Measurements from ENCODE around the gene CGREF1. TPM values are rescaled to one million over a fixed set of nuclear protein-coding genes. Genes with fewer than 3 reads are reported as not detected.

The CGREF1 gene
- total and polyA plus RNA-seq, 7 donors = 0.68 to 2.6 (median 1.1) TPM; not detected in 2

GRCh38 chr2:27159271-27159670 is 40.3 kb upstream of the CGREF1 start:
- no peak overlapping the region for H3K4me3 ChIP-seq
- H3K9me3 ChIP-seq = no peaks in the 10 kb centered on the region
- no peak for TF ChIP-seq POLR2A (IDR thresholded peaks at IDR 0.05)
- TF ChIP-seq CTCF (IDR thresholded peaks at IDR 0.05) = no peak
- no peak for TF ChIP-seq EP300 (IDR thresholded peaks at IDR 0.05)
- no peak for TF ChIP-seq POLR2AphosphoS5 (IDR thresholded peaks at IDR 0.05)
- intact Hi-C loops (cut with DNase I) = no loop called here
- no peaks in the 10 kb centered on the region for H3K36me3 ChIP-seq
- WGBS, 2 donors = 84 to 85% methylated on average over 6 of the region's 6 CpGs
- no peak overlapping the region for H3K27ac ChIP-seq
- no peaks in the 10 kb centered on the region for H3K4me1 ChIP-seq
- H3K27me3 ChIP-seq = peaks cover 0 to 5% (median 0%) of the 10 kb centered on the region in 3 donors
- no peak for DNase-seq

GRCh38 chr2:27158468-27158867 is 39.5 kb upstream of the CGREF1 start:
- H3K4me3 ChIP-seq = no peak overlapping the region
- no peaks in the 10 kb centered on the region for H3K36me3 ChIP-seq
- H3K4me1 ChIP-seq = no peaks in the 10 kb centered on the region
- DNase-seq = no peak
- no peak overlapping the region for H3K27ac ChIP-seq
- intact Hi-C loops (cut with DNase I) = no loop called here
- no peaks in the 10 kb centered on the region for H3K9me3 ChIP-seq
- 84 to 85% methylated on average over 6 of the region's 6 CpGs for WGBS, 2 donors
- H3K27me3 ChIP-seq = peaks cover 0 to 5% (median 0%) of the 10 kb centered on the region in 3 donors
- TF ChIP-seq POLR2A (IDR thresholded peaks at IDR 0.05) (no peak), CTCF (IDR thresholded peaks at IDR 0.05) (no peak), EP300 (IDR thresholded peaks at IDR 0.05) (no peak), POLR2AphosphoS5 (IDR thresholded peaks at IDR 0.05) (no peak)

GRCh38 chr2:27155069-27155520 is 36.2 kb upstream of the CGREF1 start:
- Histone ChIP-seq H3K27me3 (peaks cover 0 to under 1% (median 0%) of the 10 kb centered on the region in 3 donors), H3K4me1 (no peaks in the 10 kb centered on the region), H3K4me3 (no peak overlapping the region), H3K27ac (no peak overlapping the region), H3K9me3 (no peaks in the 10 kb centered on the region), H3K36me3 (no peaks in the 10 kb centered on the region)
- 88 to 89% methylated on average over 9 of the region's 9 CpGs for WGBS, 2 donors
- DNase-seq = no peak
- TF ChIP-seq POLR2A (IDR thresholded peaks at IDR 0.05) (no peak), CTCF (IDR thresholded peaks at IDR 0.05) (no peak), POLR2AphosphoS5 (IDR thresholded peaks at IDR 0.05) (no peak), EP300 (IDR thresholded peaks at IDR 0.05) (no peak)
- intact Hi-C loops (cut with DNase I) = no loop called here

GRCh38 chr2:27154488-27154887 is 35.6 kb upstream of the CGREF1 start:
- H3K9me3 ChIP-seq = no peaks in the 10 kb centered on the region
- intact Hi-C loops (cut with DNase I) = no loop called here
- TF ChIP-seq POLR2A (IDR thresholded peaks at IDR 0.05) = no peak
- no peak for TF ChIP-seq CTCF (IDR thresholded peaks at IDR 0.05)
- no peak for TF ChIP-seq POLR2AphosphoS5 (IDR thresholded peaks at IDR 0.05)
- no peak for TF ChIP-seq EP300 (IDR thresholded peaks at IDR 0.05)
- peaks cover 0 to 6% (median 0%) of the 10 kb centered on the region in 3 donors for H3K27me3 ChIP-seq
- H3K4me3 ChIP-seq = no peak overlapping the region
- H3K36me3 ChIP-seq = no peaks in the 10 kb centered on the region
- WGBS, 2 donors = 67 to 72% methylated on average over 6 of the region's 6 CpGs
- DNase-seq = no peak
- no peak overlapping the region for H3K27ac ChIP-seq
- no peaks in the 10 kb centered on the region for H3K4me1 ChIP-seq

Measured in sigmoid colon (tissue), 7 donors.